Thoracic aorta (tissue), 2 donors: ENCODE results near the gene IER5. TPM values are rescaled to one million over a fixed set of nuclear protein-coding genes. Genes with fewer than 3 reads are reported as not detected.
A peak's percentile ranks its signal among the peaks of the same experiment; 100 is the strongest.
"Not testable (repeated sequence)": the region's sequence is repeated elsewhere in the genome, so short reads cannot be mapped to it uniquely, and the experiment has no call there.

ENCODE experiments used
- ATAC-seq: fragments of 150-250 bp; one replicate; pipeline ENCODE4 v1.8.0; 2017; ENCODE audit warnings: low read depth; ENCODE audit not compliant: insufficient number of reproducible peaks, low FRiP score
- DNase-seq: peaks from one replicate; pipeline ENCODE4 v3.0.0-alpha.2; 2020; ENCODE audit warnings: low spot score
- H3K27ac ChIP-seq, 2 donors: fragments of 200-600 bp; sonication (generic); 1 replicate in 1 of 2; 2 replicates in 1 of 2; pipeline ENCODE4 v1.5.1; 2016; ENCODE audit warnings: mild to moderate bottlenecking in 2 of 2, moderate library complexity in 2 of 2
- H3K27me3 ChIP-seq: fragments of 200-600 bp; sonication (generic); replicated peaks from 2 replicates; pipeline ENCODE4 v1.6.0; 2016; ENCODE audit warnings: mild to moderate bottlenecking; ENCODE audit not compliant: insufficient read depth
- H3K36me3 ChIP-seq: fragments of 200-600 bp; sonication (generic); one replicate; pipeline ENCODE4 v1.5.1; 2016
- H3K4me1 ChIP-seq, 2 donors: fragments of 200-600 bp; sonication (generic); 1 replicate in 1 of 2; 2 replicates in 1 of 2; pipeline versions ENCODE4 v1.5.1 to v1.6.0; 2016; ENCODE audit warnings: low read depth in 2 of 2, mild to moderate bottlenecking in 1 of 2; ENCODE audit not compliant: control insufficient read depth in 1 of 2
- H3K4me3 ChIP-seq: fragments of 200-600 bp; sonication (generic); 2 replicates; pipeline ENCODE4 v1.5.1; 2016; ENCODE audit warnings: mild to moderate bottlenecking
- H3K9me3 ChIP-seq: fragments of 200-600 bp; sonication (generic); 2 replicates; pipeline ENCODE4 v1.5.1; 2016
- CTCF ChIP-seq: fragments of 200-600 bp; sonication (generic); IDR thresholded peaks from one replicate; pipeline ENCODE4 v1.5.1; 2019; ENCODE audit warnings: antibody characterized with exemption
- total RNA-seq, 2 donors: library from RNA; depleted of rRNA; stranded (reverse); fragments of >200 nt; gene quantifications; one replicate each; pipeline versions ENCODE4 v1.1.0 to v1.2.3, GENCODE V29; 2016

IER5 gene
- 10 to 100 TPM; 20.2 to 55.8 TPM for total RNA-seq

- Histone ChIP-seq H3K4me3 (peak within 1 kb of the TSS; percentile 88), H3K36me3 (no peaks in the 10 kb centered on the region), H3K27ac (peak within 1 kb of the TSS; percentile 87 to 94), H3K4me1 (peaks cover 9 to 40% of the 10 kb centered on the region in 2 donors), H3K9me3 (no peaks in the 10 kb centered on the region), H3K27me3 (no peaks in the 10 kb centered on the region)
- DNase-seq: peak; percentile 91
- peak; percentile 92 for ATAC-seq
- no peak for TF ChIP-seq CTCF
Measured at GRCh38 chr1:181088079-181089016, at the start of gene IER5. Gene IER5, plus strand, starts transcription at chr1:181088700. Its CDS starts 203 bp downstream, at chr1:181088903.

DNA sequence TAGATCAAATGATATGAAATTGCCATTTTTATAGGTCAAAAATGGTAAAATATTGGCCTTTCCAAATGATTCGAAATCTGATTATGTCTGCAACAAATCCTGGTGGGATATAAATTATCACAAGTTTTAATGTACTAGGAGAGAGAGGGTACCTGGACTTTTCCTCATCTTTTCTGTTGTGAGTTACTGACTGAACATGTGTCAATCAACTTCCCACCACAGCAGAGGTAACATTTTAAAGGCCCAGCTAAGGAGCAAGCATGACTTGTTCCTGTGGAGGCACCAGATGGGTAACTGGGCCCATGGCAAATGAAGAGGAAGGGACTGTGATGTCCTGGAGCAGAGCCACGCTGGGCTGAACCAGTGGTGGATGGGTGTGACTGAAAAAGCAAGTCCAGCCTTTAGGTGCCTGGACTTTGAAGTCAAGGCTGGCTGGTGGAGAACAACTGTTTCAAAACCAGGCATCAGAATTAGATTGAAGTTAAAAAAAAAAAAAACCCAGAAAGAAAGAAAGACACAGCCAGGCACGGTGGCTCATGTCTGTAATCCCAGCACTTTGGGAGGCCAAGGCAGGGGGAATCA lies 48.1 kb upstream of the IER5 start:
- peak overlapping the region in 1 of 2 donors; percentile 53 for H3K27ac ChIP-seq
- DNase-seq (no peak), ATAC-seq (no peak)
- H3K4me3 ChIP-seq: no peak overlapping the region
- no peaks in the 10 kb centered on the region for H3K27me3 ChIP-seq
- no peaks in the 10 kb centered on the region for H3K36me3 ChIP-seq
- TF ChIP-seq CTCF: no peak
- no peaks in the 10 kb centered on the region for H3K9me3 ChIP-seq
- H3K4me1 ChIP-seq: peaks cover 24 to 33% of the 10 kb centered on the region in 2 donors

DNA sequence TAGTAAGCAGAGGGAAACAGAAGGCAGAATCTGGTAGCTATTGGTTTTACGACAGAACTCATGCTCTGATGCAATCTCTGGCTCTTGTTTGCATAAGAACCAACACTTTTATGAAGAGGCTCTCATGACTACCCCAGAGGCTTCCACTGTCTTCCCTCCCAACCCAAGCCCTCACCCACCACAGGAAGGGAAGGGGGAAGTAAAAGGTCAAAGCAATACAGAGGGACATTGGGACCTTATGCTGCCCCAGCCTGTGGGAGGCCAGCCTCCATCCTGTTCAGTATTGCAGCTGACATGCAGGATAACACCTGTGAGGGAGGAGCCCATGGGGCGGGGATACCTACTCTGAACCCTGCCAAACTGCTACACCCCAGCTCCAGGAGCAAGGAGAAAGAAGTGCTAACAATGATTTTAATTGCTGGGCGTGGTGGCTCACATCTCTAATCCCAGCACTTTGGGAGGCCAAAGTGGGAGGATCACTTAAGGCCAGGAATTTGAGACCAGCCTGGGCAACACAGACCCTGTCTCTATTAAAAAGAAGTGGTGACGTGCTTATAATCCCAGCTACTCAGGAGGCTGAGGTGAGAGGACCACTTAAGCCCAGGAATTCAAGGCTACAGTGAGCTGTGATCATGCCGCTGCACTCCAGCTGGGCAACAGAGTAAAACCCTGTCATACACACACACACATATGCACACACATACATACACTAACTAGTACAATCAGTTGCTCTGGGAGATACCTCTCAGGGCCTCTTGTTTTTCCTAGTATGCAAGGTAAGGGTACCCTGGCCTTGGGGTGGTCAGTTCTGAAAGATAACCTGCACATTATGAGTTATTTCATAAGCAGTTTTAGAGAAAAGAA lies 45.2 kb upstream of the IER5 start:
- DNase-seq (no peak), ATAC-seq (no peak)
- no peaks in the 10 kb centered on the region for H3K27me3 ChIP-seq
- no peaks in the 10 kb centered on the region for H3K9me3 ChIP-seq
- H3K4me1 ChIP-seq: peaks cover 10 to 16% of the 10 kb centered on the region in 2 donors
- H3K27ac ChIP-seq: no peak overlapping the region
- peaks cover 5% of the 10 kb centered on the region for H3K36me3 ChIP-seq
- no peak for TF ChIP-seq CTCF
- H3K4me3 ChIP-seq: no peak overlapping the region

GRCh38 chr1:181044449-181044966 lies 44.0 kb upstream of the IER5 start:
- Histone ChIP-seq H3K9me3 (no peaks in the 10 kb centered on the region), H3K36me3 (peaks cover 5% of the 10 kb centered on the region), H3K27ac (no peak overlapping the region), H3K4me3 (no peak overlapping the region), H3K4me1 (peaks cover 10 to 16% of the 10 kb centered on the region in 2 donors), H3K27me3 (no peaks in the 10 kb centered on the region)
- no peak for DNase-seq
- ATAC-seq: no peak
- TF ChIP-seq CTCF: no peak

GRCh38 chr1:181045946-181046345 lies 42.6 kb upstream of the IER5 start:
- not testable (repeated sequence) for H3K36me3 ChIP-seq, DNase-seq, H3K9me3 ChIP-seq, H3K27ac ChIP-seq, ATAC-seq, H3K27me3 ChIP-seq, H3K4me3 ChIP-seq
- H3K4me1 ChIP-seq: peaks cover 10% of the 10 kb centered on the region in 2 donors
